Parathyroid adenoma (tissue), 2 donors: ENCODE measurements around the gene INSM2.

Experiments
- H2AFZ ChIP-seq: fragments of 300-600 bp; sonication (generic); one replicate; pipeline ENCODE4 v1.7.0; 2017; ENCODE audit warnings: antibody characterized with exemption, mild to moderate bottlenecking
- H3K27ac ChIP-seq: fragments of 300-600 bp; sonication (generic); one replicate; pipeline ENCODE4 v1.7.0; 2017
- H3K27me3 ChIP-seq: fragments of 300-600 bp; sonication (generic); one replicate; pipeline ENCODE4 v1.7.0; 2017; ENCODE audit warnings: low read length; ENCODE audit not compliant: control insufficient read depth, insufficient read depth
- H3K36me3 ChIP-seq: fragments of 300-600 bp; sonication (generic); one replicate; pipeline ENCODE4 v1.7.0; 2017; ENCODE audit warnings: low read length; ENCODE audit not compliant: control insufficient read depth, insufficient read depth
- H3K4me1 ChIP-seq: fragments of 300-600 bp; sonication (generic); one replicate; pipeline ENCODE4 v1.7.0; 2017; ENCODE audit warnings: control low read depth
- H3K4me2 ChIP-seq: fragments of 300-600 bp; sonication (generic); one replicate; pipeline ENCODE4 v1.7.0; 2017; ENCODE audit warnings: low read length
- H3K4me3 ChIP-seq: fragments of 300-600 bp; sonication (generic); one replicate; pipeline ENCODE4 v1.7.0; 2017; ENCODE audit warnings: low read depth, low read length
- H3K79me2 ChIP-seq: fragments of 300-600 bp; sonication (generic); one replicate; pipeline ENCODE4 v1.7.0; 2017; ENCODE audit warnings: control low read depth
- H3K9ac ChIP-seq: fragments of 300-600 bp; sonication (generic); one replicate; pipeline ENCODE4 v1.7.0; 2017; ENCODE audit warnings: mild to moderate bottlenecking
- H3K9me3 ChIP-seq: fragments of 300-600 bp; sonication (generic); one replicate; pipeline ENCODE4 v1.7.0; 2017; ENCODE audit warnings: low read length; ENCODE audit not compliant: control insufficient read depth
- TF ChIP-seq, protein P1 (sequence below): fragments of 300-600 bp; sonication (generic); IDR thresholded peaks from one replicate; pipeline ENCODE4 v1.7.0; 2017; ENCODE audit warnings: antibody characterized with exemption, mild to moderate bottlenecking
- donor health status: primary hyperparathyroidism.

The INSM2 gene

GRCh38 chr14:35553808-35554207 is 19.8 kb downstream of the INSM2 start:
- Histone ChIP-seq H3K27ac (no peak overlapping the region), H3K4me2 (no peak overlapping the region), H3K36me3 (no peaks in the 10 kb centered on the region), H3K79me2 (no peaks in the 10 kb centered on the region), H2AFZ (no peak overlapping the region), H3K9me3 (no peaks in the 10 kb centered on the region), H3K9ac (no peak overlapping the region), H3K4me3 (no peak overlapping the region), H3K27me3 (no peaks in the 10 kb centered on the region), H3K4me1 (no peaks in the 10 kb centered on the region)
- TF ChIP-seq, protein P1, sequence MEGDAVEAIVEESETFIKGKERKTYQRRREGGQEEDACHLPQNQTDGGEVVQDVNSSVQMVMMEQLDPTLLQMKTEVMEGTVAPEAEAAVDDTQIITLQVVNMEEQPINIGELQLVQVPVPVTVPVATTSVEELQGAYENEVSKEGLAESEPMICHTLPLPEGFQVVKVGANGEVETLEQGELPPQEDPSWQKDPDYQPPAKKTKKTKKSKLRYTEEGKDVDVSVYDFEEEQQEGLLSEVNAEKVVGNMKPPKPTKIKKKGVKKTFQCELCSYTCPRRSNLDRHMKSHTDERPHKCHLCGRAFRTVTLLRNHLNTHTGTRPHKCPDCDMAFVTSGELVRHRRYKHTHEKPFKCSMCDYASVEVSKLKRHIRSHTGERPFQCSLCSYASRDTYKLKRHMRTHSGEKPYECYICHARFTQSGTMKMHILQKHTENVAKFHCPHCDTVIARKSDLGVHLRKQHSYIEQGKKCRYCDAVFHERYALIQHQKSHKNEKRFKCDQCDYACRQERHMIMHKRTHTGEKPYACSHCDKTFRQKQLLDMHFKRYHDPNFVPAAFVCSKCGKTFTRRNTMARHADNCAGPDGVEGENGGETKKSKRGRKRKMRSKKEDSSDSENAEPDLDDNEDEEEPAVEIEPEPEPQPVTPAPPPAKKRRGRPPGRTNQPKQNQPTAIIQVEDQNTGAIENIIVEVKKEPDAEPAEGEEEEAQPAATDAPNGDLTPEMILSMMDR, result no peak

DNA sequence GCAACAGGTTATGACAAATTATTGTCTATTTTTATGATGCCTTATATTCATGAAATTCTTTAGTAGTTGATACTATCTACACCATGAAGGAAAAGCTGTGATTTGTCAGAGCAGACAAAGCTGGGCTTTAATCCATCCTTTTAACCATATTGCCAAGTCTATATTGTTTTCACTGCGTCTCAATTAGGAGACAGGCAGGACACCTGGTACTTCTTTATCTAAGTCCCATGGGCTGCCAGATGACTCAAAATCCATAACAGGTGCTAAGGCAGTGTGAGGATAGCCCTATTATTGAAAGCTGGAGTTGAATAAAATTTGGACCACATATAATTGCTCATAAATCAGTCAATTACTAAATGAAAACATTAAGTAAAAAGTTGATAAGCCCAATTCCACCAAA is 22.6 kb downstream of the INSM2 start:
- Histone ChIP-seq H3K4me1 (peaks cover 7% of the 10 kb centered on the region), H3K79me2 (no peaks in the 10 kb centered on the region), H3K27me3 (no peaks in the 10 kb centered on the region), H3K9me3 (no peaks in the 10 kb centered on the region), H3K36me3 (no peaks in the 10 kb centered on the region), H3K9ac (no peak overlapping the region), H3K4me3 (no peak overlapping the region), H3K4me2 (no peak overlapping the region), H3K27ac (no peak overlapping the region), H2AFZ (no peak overlapping the region)
- TF ChIP-seq, protein P1, result no peak

- no peak overlapping the region for H3K4me3 ChIP-seq
- no peaks in the 10 kb centered on the region for H3K79me2 ChIP-seq
- H3K36me3 ChIP-seq, result no peaks in the 10 kb centered on the region
- no peak overlapping the region for H2AFZ ChIP-seq
- no peaks in the 10 kb centered on the region for H3K27me3 ChIP-seq
- peaks cover 7% of the 10 kb centered on the region for H3K4me1 ChIP-seq
- H3K27ac ChIP-seq, result no peak overlapping the region
- TF ChIP-seq, protein P1, result no peak
- H3K4me2 ChIP-seq, result no peak overlapping the region
- no peaks in the 10 kb centered on the region for H3K9me3 ChIP-seq
- no peak overlapping the region for H3K9ac ChIP-seq
Measured at GRCh38 chr14:35557221-35557747, 23.3 kb downstream of the INSM2 start.

DNA sequence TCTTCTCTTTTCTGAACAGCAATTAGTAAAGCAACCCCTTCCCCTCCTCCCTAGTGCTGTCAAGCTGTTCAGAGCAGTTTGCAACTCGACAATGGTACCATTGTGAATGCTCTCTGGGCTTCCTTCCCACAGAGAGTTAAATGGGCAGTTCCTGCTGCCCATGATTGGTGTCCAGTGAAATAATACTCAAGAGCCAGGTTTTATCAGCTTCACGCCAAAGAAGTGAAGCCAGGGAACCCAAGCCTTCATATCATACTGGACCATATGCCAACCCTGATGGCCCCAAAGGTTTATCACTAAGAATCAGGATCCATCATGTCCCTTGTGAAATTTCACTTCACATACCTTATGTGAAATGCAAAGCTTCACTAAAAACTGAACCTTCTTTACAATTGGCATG is 24.7 kb downstream of the INSM2 start:
- no peak overlapping the region for H3K4me3 ChIP-seq
- no peak overlapping the region for H3K9ac ChIP-seq
- no peaks in the 10 kb centered on the region for H3K79me2 ChIP-seq
- no peak overlapping the region for H2AFZ ChIP-seq
- no peak overlapping the region for H3K4me2 ChIP-seq
- H3K36me3 ChIP-seq, result no peaks in the 10 kb centered on the region
- TF ChIP-seq, protein P1, result no peak
- H3K27ac ChIP-seq, result no peak overlapping the region
- H3K4me1 ChIP-seq, result peaks cover 7% of the 10 kb centered on the region
- H3K27me3 ChIP-seq, result no peaks in the 10 kb centered on the region
- no peaks in the 10 kb centered on the region for H3K9me3 ChIP-seq

GRCh38 chr14:35565871-35566464 is 32.0 kb downstream of the INSM2 start:
- H2AFZ ChIP-seq, result no peak overlapping the region
- no peaks in the 10 kb centered on the region for H3K27me3 ChIP-seq
- TF ChIP-seq, protein P1, result no peak
- no peaks in the 10 kb centered on the region for H3K9me3 ChIP-seq
- H3K79me2 ChIP-seq, result no peaks in the 10 kb centered on the region
- no peak overlapping the region for H3K27ac ChIP-seq
- no peak overlapping the region for H3K4me3 ChIP-seq
- no peaks in the 10 kb centered on the region for H3K4me1 ChIP-seq
- no peaks in the 10 kb centered on the region for H3K36me3 ChIP-seq
- no peak overlapping the region for H3K4me2 ChIP-seq
- no peak overlapping the region for H3K9ac ChIP-seq
